Duodenal mucosa (tissue), 2 donors: ENCODE measurements around the gene USP12.

Experiments used
- H3K27ac ChIP-seq: one replicate; pipeline ENCODE4 v1.7.0; 2013; ENCODE audit warnings: low read depth, low read length
- H3K27me3 ChIP-seq, 2 donors: one replicate each; pipeline ENCODE4 v1.7.0; 2013; ENCODE audit warnings: low read length in 2 of 2, control low read depth in 1 of 2; ENCODE audit not compliant: insufficient read depth in 2 of 2, control insufficient read depth in 1 of 2
- H3K36me3 ChIP-seq, 2 donors: one replicate each; pipeline ENCODE4 v1.7.0; 2013; ENCODE audit warnings: low read length in 2 of 2, control low read depth in 1 of 2; ENCODE audit not compliant: insufficient read depth in 2 of 2, control insufficient read depth in 1 of 2
- H3K4me1 ChIP-seq, 2 donors: one replicate each; pipeline ENCODE4 v1.7.0; 2013; ENCODE audit warnings: low read length in 2 of 2, control low read depth in 1 of 2; ENCODE audit not compliant: insufficient read depth in 2 of 2, control insufficient read depth in 1 of 2
- H3K4me3 ChIP-seq, 2 donors: one replicate each; pipeline ENCODE4 v1.7.0; 2013; ENCODE audit warnings: low read length in 2 of 2, low read depth in 1 of 2
- H3K9ac ChIP-seq, 2 donors: one replicate each; pipeline ENCODE4 v1.7.0; 2013; ENCODE audit warnings: low read length in 2 of 2, low read depth in 1 of 2
- H3K9me3 ChIP-seq, 2 donors: one replicate each; pipeline ENCODE4 v1.7.0; 2013; ENCODE audit warnings: low read length in 2 of 2, control low read depth in 1 of 2; ENCODE audit not compliant: control insufficient read depth in 1 of 2

Gene USP12

GRCh38 chr13:27171827-27172494 is 350 bp upstream of the USP12 start:
- peak overlapping the region; percentile 90 for H3K27ac ChIP-seq
- H3K9ac ChIP-seq: peak overlapping the region; percentile 58 to 67
- H3K4me1 ChIP-seq: peaks cover 26 to 30% of the 10 kb centered on the region in 2 donors
- no peaks in the 10 kb centered on the region for H3K9me3 ChIP-seq
- peak overlapping the region; percentile 77 to 79 for H3K4me3 ChIP-seq
- H3K27me3 ChIP-seq: no peaks in the 10 kb centered on the region
- H3K36me3 ChIP-seq: no peaks in the 10 kb centered on the region

- Histone ChIP-seq H3K27ac (peak overlapping the region; percentile 68), H3K36me3 (no peaks in the 10 kb centered on the region), H3K4me3 (peak overlapping the region; percentile 75 to 83), H3K9ac (peak overlapping the region; percentile 63), H3K27me3 (no peaks in the 10 kb centered on the region), H3K4me1 (peaks cover 36% of the 10 kb centered on the region in 2 donors), H3K9me3 (no peaks in the 10 kb centered on the region)
These were observed 931 bp downstream of the USP12 start for GRCh38 chr13:27170516-27171243.

- Histone ChIP-seq H3K4me3 (peak overlapping the region; percentile 75 to 83), H3K27me3 (no peaks in the 10 kb centered on the region), H3K9ac (peak overlapping the region; percentile 63), H3K9me3 (no peaks in the 10 kb centered on the region), H3K4me1 (peaks cover 36% of the 10 kb centered on the region in 2 donors), H3K36me3 (no peaks in the 10 kb centered on the region), H3K27ac (no peak overlapping the region)
These were observed 1.4 kb downstream of the USP12 start for GRCh38 chr13:27170221-27170515.

- H3K9ac ChIP-seq: no peak overlapping the region
- H3K27ac ChIP-seq: no peak overlapping the region
- H3K9me3 ChIP-seq: no peaks in the 10 kb centered on the region
- H3K27me3 ChIP-seq: no peaks in the 10 kb centered on the region
- H3K36me3 ChIP-seq: no peaks in the 10 kb centered on the region
- H3K4me1 ChIP-seq: peaks cover 36 to 39% of the 10 kb centered on the region in 2 donors
- H3K4me3 ChIP-seq: peak overlapping the region; percentile 32 to 83
These were observed 2.5 kb downstream of the USP12 start for GRCh38 chr13:27168906-27169657.

- Histone ChIP-seq H3K9ac (no peak overlapping the region), H3K9me3 (no peaks in the 10 kb centered on the region), H3K27ac (no peak overlapping the region), H3K36me3 (no peaks in the 10 kb centered on the region), H3K4me3 (no peak overlapping the region), H3K4me1 (peaks cover 36 to 41% of the 10 kb centered on the region in 2 donors), H3K27me3 (no peaks in the 10 kb centered on the region)
These were observed 3.5 kb downstream of the USP12 start for GRCh38 chr13:27168086-27168485.

- Histone ChIP-seq H3K9ac (no peak overlapping the region), H3K36me3 (no peaks in the 10 kb centered on the region), H3K9me3 (no peaks in the 10 kb centered on the region), H3K4me3 (no peak overlapping the region), H3K27ac (no peak overlapping the region), H3K4me1 (peaks cover 36 to 46% of the 10 kb centered on the region in 2 donors), H3K27me3 (no peaks in the 10 kb centered on the region)
These were observed 5.3 kb downstream of the USP12 start for GRCh38 chr13:27166313-27166712.

- Histone ChIP-seq H3K27me3 (no peaks in the 10 kb centered on the region), H3K27ac (no peak overlapping the region), H3K9me3 (no peaks in the 10 kb centered on the region), H3K9ac (no peak overlapping the region), H3K4me3 (no peak overlapping the region), H3K36me3 (no peaks in the 10 kb centered on the region), H3K4me1 (peaks cover 6 to 30% of the 10 kb centered on the region in 2 donors)
These were observed 9.6 kb downstream of the USP12 start for GRCh38 chr13:27161980-27162379.

- no peak overlapping the region for H3K27ac ChIP-seq
These were observed 10.2 kb downstream of the USP12 start for GRCh38 chr13:27161423-27161822.

GRCh38 chr13:27160657-27161295 is 10.8 kb downstream of the USP12 start:
- no peak overlapping the region for H3K4me3 ChIP-seq
- no peaks in the 10 kb centered on the region for H3K27me3 ChIP-seq
- H3K4me1 ChIP-seq: peaks cover 0 to 19% of the 10 kb centered on the region in 2 donors
- H3K27ac ChIP-seq: no peak overlapping the region
- no peaks in the 10 kb centered on the region for H3K9me3 ChIP-seq
- H3K36me3 ChIP-seq: no peaks in the 10 kb centered on the region
- no peak overlapping the region for H3K9ac ChIP-seq

More at GRCh38 chr13:27161423-27161822, 10.2 kb downstream of the USP12 start:
- Histone ChIP-seq H3K4me3 (no peak overlapping the region), H3K9ac (no peak overlapping the region), H3K36me3 (no peaks in the 10 kb centered on the region), H3K27me3 (no peaks in the 10 kb centered on the region), H3K9me3 (no peaks in the 10 kb centered on the region), H3K4me1 (peaks cover 2 to 25% of the 10 kb centered on the region in 2 donors)
